ENCODE results near the gene FIG4.

FIG4 gene

DNA sequence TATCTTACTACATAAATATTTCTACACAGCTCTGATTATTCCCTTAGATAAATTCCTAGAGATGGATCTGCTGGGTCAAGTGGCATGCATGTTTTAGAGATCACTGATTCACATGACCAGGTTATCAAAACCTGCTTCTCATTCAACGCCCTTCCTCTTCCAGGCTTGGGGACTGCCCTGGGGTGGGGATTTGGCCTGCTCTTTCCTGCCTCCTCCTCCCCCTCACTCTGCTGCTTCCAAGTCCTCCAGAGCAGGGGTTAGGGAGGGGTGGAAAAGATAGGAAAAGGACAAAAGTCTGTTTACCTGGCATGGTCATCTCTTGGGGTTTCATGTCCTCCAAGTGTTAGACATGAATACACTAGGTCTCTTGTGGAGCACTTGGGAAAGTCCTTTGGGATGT is 181.5 kb downstream of the FIG4 start:
- H3K79me2 ChIP-seq (ENCODE audit: control insufficient read depth, insufficient read depth, low read length), result no peaks in the 10 kb centered on the region
- no peak overlapping the region for H2BK15ac ChIP-seq (replicated peaks; ENCODE audit: low read depth)
- no peak overlapping the region for H3K4ac ChIP-seq (ENCODE audit: low read depth, low read length)
- H3K23ac ChIP-seq (ENCODE audit: low read length), result no peak overlapping the region
- peaks cover 19% of the 10 kb centered on the region for H3K4me1 ChIP-seq (ENCODE audit: control insufficient read depth, low read depth, low read length)
- no peaks in the 10 kb centered on the region for H3K36me3 ChIP-seq (ENCODE audit: control insufficient read depth, insufficient read depth, low read length)
- peak overlapping the region; percentile 22 for H3K56ac ChIP-seq (ENCODE audit: low read length)
- WGBS (ENCODE audit: extremely low coverage, insufficient coverage, low lambda C conversion rate), result no CpG with 5 or more reads among the region's 1 CpG
- H2AK5ac ChIP-seq (ENCODE audit: low read length), result no peak overlapping the region
- no peak overlapping the region for H4K8ac ChIP-seq (ENCODE audit: low read depth, low read length)
- H3K9ac ChIP-seq (ENCODE audit: low read length), result no peak overlapping the region
- no peaks in the 10 kb centered on the region for H3K27me3 ChIP-seq (ENCODE audit: insufficient read depth, low read length, poor library complexity)
- no peak overlapping the region for H2BK120ac ChIP-seq (ENCODE audit: low read depth, low read length)
- H3K4me3 ChIP-seq (ENCODE audit: low read length), result no peak overlapping the region
- H3K4me2 ChIP-seq (ENCODE audit: low read length), result no peak overlapping the region
- no peak overlapping the region for H3K27ac ChIP-seq (ENCODE audit: low read depth, low read length)
- no peak for DNase-seq
- peak overlapping the region; percentile 20 for H2BK5ac ChIP-seq (ENCODE audit: low read length)
- no peak overlapping the region for H4K5ac ChIP-seq (ENCODE audit: low read length)
- no peaks in the 10 kb centered on the region for H3K79me1 ChIP-seq (ENCODE audit: low read length)
- H3K18ac ChIP-seq (ENCODE audit: low read length), result no peak overlapping the region

DNA sequence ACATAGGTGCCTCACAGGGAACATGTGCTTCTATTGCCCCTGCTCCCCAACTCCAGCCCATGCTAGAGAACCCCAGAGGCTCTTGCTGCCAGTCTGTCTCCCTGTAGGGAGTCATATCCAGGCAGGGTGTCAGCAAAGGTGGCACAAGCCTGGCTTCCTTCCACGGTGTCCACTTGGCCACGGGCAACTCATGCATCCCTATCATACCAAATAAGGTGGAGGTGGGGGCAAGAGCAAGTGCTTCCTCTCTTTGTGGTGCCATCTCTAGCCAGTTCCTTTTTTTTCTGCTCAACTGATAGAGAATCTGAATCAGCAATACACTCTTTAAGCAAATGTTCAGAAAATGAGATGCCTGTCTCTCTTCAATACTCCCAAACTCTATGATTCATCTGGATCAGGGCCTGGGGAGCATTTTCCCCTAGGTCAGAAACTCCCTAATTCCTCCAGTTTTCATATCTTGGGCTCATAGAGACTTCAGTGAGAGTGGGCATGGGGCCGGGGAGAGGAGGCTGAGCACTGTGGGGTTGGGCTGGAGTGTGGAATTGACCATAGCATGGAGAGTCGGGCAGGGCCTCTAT is 182.0 kb downstream of the FIG4 start:
- Histone ChIP-seq H2AK5ac (ENCODE audit: low read length) (peak overlapping the region; percentile 34), H3K4ac (ENCODE audit: low read depth, low read length) (no peak overlapping the region), H2BK120ac (ENCODE audit: low read depth, low read length) (no peak overlapping the region), H3K4me3 (ENCODE audit: low read length) (no peak overlapping the region), H3K36me3 (ENCODE audit: control insufficient read depth, insufficient read depth, low read length) (no peaks in the 10 kb centered on the region), H3K79me2 (ENCODE audit: control insufficient read depth, insufficient read depth, low read length) (no peaks in the 10 kb centered on the region), H2BK15ac (replicated peaks; ENCODE audit: low read depth) (no peak overlapping the region), H3K56ac (ENCODE audit: low read length) (no peak overlapping the region), H3K18ac (ENCODE audit: low read length) (no peak overlapping the region), H4K5ac (ENCODE audit: low read length) (no peak overlapping the region), H3K27me3 (ENCODE audit: insufficient read depth, low read length, poor library complexity) (no peaks in the 10 kb centered on the region), H3K27ac (ENCODE audit: low read depth, low read length) (no peak overlapping the region), H3K4me1 (ENCODE audit: control insufficient read depth, low read depth, low read length) (peaks cover 19% of the 10 kb centered on the region), H4K8ac (ENCODE audit: low read depth, low read length) (no peak overlapping the region), H3K23ac (ENCODE audit: low read length) (no peak overlapping the region), H2BK5ac (ENCODE audit: low read length) (no peak overlapping the region), H3K9ac (ENCODE audit: low read length) (no peak overlapping the region), H3K79me1 (ENCODE audit: low read length) (no peaks in the 10 kb centered on the region), H3K4me2 (ENCODE audit: low read length) (no peak overlapping the region)
- DNase-seq, result no peak
- no CpG with 5 or more reads among the region's 4 CpGs for WGBS (ENCODE audit: extremely low coverage, insufficient coverage, low lambda C conversion rate)

DNA sequence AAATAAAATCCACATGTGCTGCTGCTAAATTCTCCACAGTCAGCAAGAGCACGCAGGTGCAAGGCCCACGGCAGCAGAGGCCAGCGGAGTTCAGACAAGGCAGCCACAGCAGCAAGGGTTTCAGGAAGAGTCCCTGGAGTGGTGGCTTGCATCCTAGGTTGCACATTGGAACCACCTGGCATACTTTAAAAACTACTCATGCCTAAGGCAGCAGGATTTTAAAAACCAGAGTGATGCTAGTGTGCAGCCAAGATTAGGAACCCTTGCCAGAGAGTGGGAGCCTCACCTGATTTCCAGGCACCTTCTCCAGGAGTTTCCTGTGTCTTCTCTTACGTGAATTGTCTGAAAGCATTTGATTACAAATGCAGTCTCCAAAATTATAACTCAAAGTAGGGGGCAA is 183.0 kb downstream of the FIG4 start:
- H4K5ac ChIP-seq (ENCODE audit: low read length), result no peak overlapping the region
- no peak overlapping the region for H3K18ac ChIP-seq (ENCODE audit: low read length)
- no peak overlapping the region for H2AK5ac ChIP-seq (ENCODE audit: low read length)
- H3K79me1 ChIP-seq (ENCODE audit: low read length), result no peaks in the 10 kb centered on the region
- no peak overlapping the region for H4K8ac ChIP-seq (ENCODE audit: low read depth, low read length)
- no peak overlapping the region for H2BK5ac ChIP-seq (ENCODE audit: low read length)
- no peak overlapping the region for H3K27ac ChIP-seq (ENCODE audit: low read depth, low read length)
- H2BK120ac ChIP-seq (ENCODE audit: low read depth, low read length), result no peak overlapping the region
- DNase-seq, result no peak
- no CpG with 5 or more reads among the region's 4 CpGs for WGBS (ENCODE audit: extremely low coverage, insufficient coverage, low lambda C conversion rate)
- no peak overlapping the region for H3K56ac ChIP-seq (ENCODE audit: low read length)
- peaks cover 14% of the 10 kb centered on the region for H3K4me1 ChIP-seq (ENCODE audit: control insufficient read depth, low read depth, low read length)
- no peak overlapping the region for H2BK15ac ChIP-seq (replicated peaks; ENCODE audit: low read depth)
- H3K4me3 ChIP-seq (ENCODE audit: low read length), result no peak overlapping the region
- no peak overlapping the region for H3K4me2 ChIP-seq (ENCODE audit: low read length)
- no peaks in the 10 kb centered on the region for H3K36me3 ChIP-seq (ENCODE audit: control insufficient read depth, insufficient read depth, low read length)
- no peaks in the 10 kb centered on the region for H3K79me2 ChIP-seq (ENCODE audit: control insufficient read depth, insufficient read depth, low read length)
- no peak overlapping the region for H3K23ac ChIP-seq (ENCODE audit: low read length)
- no peak overlapping the region for H3K9ac ChIP-seq (ENCODE audit: low read length)
- no peak overlapping the region for H3K4ac ChIP-seq (ENCODE audit: low read depth, low read length)
- no peaks in the 10 kb centered on the region for H3K27me3 ChIP-seq (ENCODE audit: insufficient read depth, low read length, poor library complexity)

GRCh38 chr6:109874621-109875020 is 183.5 kb downstream of the FIG4 start:
- H2BK120ac ChIP-seq (ENCODE audit: low read depth, low read length), result no peak overlapping the region
- H3K27me3 ChIP-seq (ENCODE audit: insufficient read depth, low read length, poor library complexity), result no peaks in the 10 kb centered on the region
- no peak overlapping the region for H3K18ac ChIP-seq (ENCODE audit: low read length)
- no peak overlapping the region for H3K9ac ChIP-seq (ENCODE audit: low read length)
- DNase-seq, result no peak
- WGBS (ENCODE audit: extremely low coverage, insufficient coverage, low lambda C conversion rate), result no CpG with 5 or more reads among the region's 4 CpGs
- no peak overlapping the region for H2AK5ac ChIP-seq (ENCODE audit: low read length)
- peaks cover 12% of the 10 kb centered on the region for H3K4me1 ChIP-seq (ENCODE audit: control insufficient read depth, low read depth, low read length)
- H3K56ac ChIP-seq (ENCODE audit: low read length), result no peak overlapping the region
- H2BK5ac ChIP-seq (ENCODE audit: low read length), result no peak overlapping the region
- no peaks in the 10 kb centered on the region for H3K36me3 ChIP-seq (ENCODE audit: control insufficient read depth, insufficient read depth, low read length)
- no peak overlapping the region for H4K8ac ChIP-seq (ENCODE audit: low read depth, low read length)
- H3K4ac ChIP-seq (ENCODE audit: low read depth, low read length), result no peak overlapping the region
- H3K4me2 ChIP-seq (ENCODE audit: low read length), result no peak overlapping the region
- no peak overlapping the region for H3K27ac ChIP-seq (ENCODE audit: low read depth, low read length)
- H3K4me3 ChIP-seq (ENCODE audit: low read length), result no peak overlapping the region
- no peaks in the 10 kb centered on the region for H3K79me2 ChIP-seq (ENCODE audit: control insufficient read depth, insufficient read depth, low read length)
- H3K79me1 ChIP-seq (ENCODE audit: low read length), result no peaks in the 10 kb centered on the region
- no peak overlapping the region for H3K23ac ChIP-seq (ENCODE audit: low read length)
- H2BK15ac ChIP-seq (replicated peaks; ENCODE audit: low read depth), result no peak overlapping the region
- no peak overlapping the region for H4K5ac ChIP-seq (ENCODE audit: low read length)
